Measurements from ENCODE around the gene MPPE1. TPM values are rescaled to one million over a fixed set of nuclear protein-coding genes. Genes with fewer than 3 reads are reported as not detected.

The MPPE1 gene
- total and polyA plus RNA-seq, 4 donors = 41.3 to 71.4 (median 44.0) TPM

DNA sequence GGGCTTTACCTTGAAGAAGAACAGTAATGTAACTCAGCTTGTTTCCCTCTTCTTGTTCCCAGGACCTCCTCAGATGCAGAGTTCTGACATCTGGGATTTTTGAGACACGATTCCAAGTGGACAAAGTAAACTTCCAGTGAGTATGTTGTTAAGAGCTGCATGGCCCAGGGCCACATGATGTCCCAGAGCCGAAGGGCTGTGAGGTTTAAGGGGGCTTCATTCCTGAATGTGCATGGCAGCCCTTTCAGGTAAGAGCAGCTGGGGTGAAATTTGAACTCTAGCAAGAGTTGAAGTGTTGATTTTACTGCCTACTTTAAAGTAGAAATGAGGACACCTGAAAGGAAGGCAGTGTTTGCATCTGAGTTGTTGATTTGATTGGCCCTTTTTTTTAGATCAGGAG is 43.6 kb downstream of the MPPE1 start:
- peaks cover 0 to 9% (median 0%) of the 10 kb centered on the region in 5 donors for H3K4me1 ChIP-seq (ENCODE audit: control insufficient read depth in 5 of 5, insufficient read depth in 5 of 5, low read length in 5 of 5)
- no peaks in the 10 kb centered on the region for H3K9me3 ChIP-seq (ENCODE audit: control insufficient read depth in 4 of 4, insufficient read depth in 3 of 4, low read length in 3 of 4)
- H3K27me3 ChIP-seq (ENCODE audit: control insufficient read depth in 3 of 3, insufficient read depth in 3 of 3, low read length in 2 of 3) = peaks cover 0 to 2% (median 0%) of the 10 kb centered on the region in 3 donors
- TF ChIP-seq, protein P1, sequence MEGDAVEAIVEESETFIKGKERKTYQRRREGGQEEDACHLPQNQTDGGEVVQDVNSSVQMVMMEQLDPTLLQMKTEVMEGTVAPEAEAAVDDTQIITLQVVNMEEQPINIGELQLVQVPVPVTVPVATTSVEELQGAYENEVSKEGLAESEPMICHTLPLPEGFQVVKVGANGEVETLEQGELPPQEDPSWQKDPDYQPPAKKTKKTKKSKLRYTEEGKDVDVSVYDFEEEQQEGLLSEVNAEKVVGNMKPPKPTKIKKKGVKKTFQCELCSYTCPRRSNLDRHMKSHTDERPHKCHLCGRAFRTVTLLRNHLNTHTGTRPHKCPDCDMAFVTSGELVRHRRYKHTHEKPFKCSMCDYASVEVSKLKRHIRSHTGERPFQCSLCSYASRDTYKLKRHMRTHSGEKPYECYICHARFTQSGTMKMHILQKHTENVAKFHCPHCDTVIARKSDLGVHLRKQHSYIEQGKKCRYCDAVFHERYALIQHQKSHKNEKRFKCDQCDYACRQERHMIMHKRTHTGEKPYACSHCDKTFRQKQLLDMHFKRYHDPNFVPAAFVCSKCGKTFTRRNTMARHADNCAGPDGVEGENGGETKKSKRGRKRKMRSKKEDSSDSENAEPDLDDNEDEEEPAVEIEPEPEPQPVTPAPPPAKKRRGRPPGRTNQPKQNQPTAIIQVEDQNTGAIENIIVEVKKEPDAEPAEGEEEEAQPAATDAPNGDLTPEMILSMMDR (IDR thresholded peaks at IDR 0.05; ENCODE audit: control extremely low read depth, extremely low read depth) = no peak
- no peak for ATAC-seq (ENCODE audit: insufficient read depth, low FRiP score)
- no peak overlapping the region for H3K9ac ChIP-seq (ENCODE audit: insufficient read depth in 1 of 2, low read length in 2 of 2)
- peak in 2 of 3 donors; percentile 47 to 51 for DNase-seq
- no peak overlapping the region for H3K4me3 ChIP-seq
- no peaks in the 10 kb centered on the region for H3K36me3 ChIP-seq (ENCODE audit: control insufficient read depth in 4 of 4, insufficient read depth in 4 of 4, low read length in 4 of 4)
- 69 to 70% methylated on average over 2 of the region's 2 CpGs for WGBS, 2 donors
- no peak overlapping the region for H3K27ac ChIP-seq (ENCODE audit: low read depth in 1 of 2, low read length in 1 of 2)

DNA sequence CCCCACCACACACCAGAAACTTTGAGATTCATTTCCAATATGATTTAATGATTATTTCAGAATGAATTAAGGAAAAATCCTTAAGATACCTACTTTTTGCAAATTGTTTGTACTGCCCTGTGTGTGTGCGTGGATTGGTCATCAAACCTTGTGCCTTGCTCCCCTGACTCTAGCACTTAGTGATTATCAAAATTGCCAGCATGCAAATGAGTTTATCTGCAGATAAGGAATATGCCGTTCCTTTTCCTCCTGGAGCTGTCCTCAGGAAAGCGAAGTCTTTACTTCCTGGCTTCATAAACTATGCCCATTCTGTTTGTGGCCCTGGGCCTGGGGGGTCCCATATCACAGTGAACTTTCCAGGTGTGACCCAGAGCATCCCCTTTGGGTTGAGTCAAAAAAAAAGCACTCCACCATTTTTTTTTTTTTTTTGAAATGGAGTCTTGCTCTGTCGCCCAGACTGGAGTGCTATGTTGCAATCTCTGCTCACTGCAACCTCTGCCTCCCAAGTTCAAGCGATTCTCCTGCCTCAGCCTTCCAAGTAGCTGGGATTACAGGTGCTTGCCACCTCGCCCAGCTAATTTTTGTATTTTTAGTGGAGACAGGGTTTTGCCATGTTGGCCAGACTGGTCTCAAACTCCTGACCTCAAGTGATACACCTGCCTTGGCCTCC is 45.5 kb downstream of the MPPE1 start:
- H3K9me3 ChIP-seq (ENCODE audit: control insufficient read depth in 4 of 4, insufficient read depth in 3 of 4, low read length in 3 of 4) = no peaks in the 10 kb centered on the region
- DNase-seq (no peak), ATAC-seq (ENCODE audit: insufficient read depth, low FRiP score) (no peak)
- no peak overlapping the region for H3K9ac ChIP-seq (ENCODE audit: insufficient read depth in 1 of 2, low read length in 2 of 2)
- TF ChIP-seq, protein P1 (IDR thresholded peaks at IDR 0.05; ENCODE audit: control extremely low read depth, extremely low read depth) = no peak
- H3K4me3 ChIP-seq = no peak overlapping the region
- H3K36me3 ChIP-seq (ENCODE audit: control insufficient read depth in 4 of 4, insufficient read depth in 4 of 4, low read length in 4 of 4) = no peaks in the 10 kb centered on the region
- H3K4me1 ChIP-seq (ENCODE audit: control insufficient read depth in 5 of 5, insufficient read depth in 5 of 5, low read length in 5 of 5) = peaks cover 0 to 9% (median 0%) of the 10 kb centered on the region in 5 donors
- whole genome bisulfite sequencing, 2 donors = 68 to 74% methylated on average over 6 of the region's 6 CpGs
- H3K27me3 ChIP-seq (ENCODE audit: control insufficient read depth in 3 of 3, insufficient read depth in 3 of 3, low read length in 2 of 3) = peaks cover 0 to 2% (median 0%) of the 10 kb centered on the region in 3 donors
- no peak overlapping the region for H3K27ac ChIP-seq (ENCODE audit: low read depth in 1 of 2, low read length in 1 of 2)

DNA sequence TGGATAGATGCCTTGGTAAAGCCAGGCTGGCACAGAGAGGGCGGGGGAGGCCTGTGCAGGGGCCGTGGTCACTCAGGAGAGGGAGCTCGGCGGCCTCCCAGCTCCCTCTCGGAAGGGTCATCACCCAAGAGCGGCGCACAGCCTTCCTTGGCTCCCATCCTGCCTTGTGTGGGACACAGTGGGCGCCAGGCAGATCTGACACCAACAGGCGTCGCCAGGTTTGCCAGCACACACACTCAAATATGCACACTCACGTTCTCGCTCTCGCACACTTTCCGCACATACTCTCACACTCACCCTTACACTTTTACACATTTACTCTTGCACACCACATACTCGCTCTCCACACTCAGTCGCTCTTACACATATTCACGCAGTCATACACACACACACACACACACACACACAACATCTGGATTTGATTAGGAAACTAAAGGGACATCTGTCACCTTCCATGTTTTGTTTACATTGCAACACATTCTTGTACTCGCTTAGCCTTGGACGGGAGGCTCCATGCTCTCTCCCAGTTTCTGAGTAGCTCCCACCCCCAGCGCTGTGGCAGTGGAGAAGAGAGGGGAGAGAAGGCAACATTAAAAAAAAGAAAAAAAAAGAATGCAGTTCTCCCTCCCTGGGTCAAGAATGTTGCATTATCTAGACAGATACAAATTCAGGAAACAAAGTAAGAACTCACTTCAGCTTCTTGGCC is 46.4 kb downstream of the MPPE1 start:
- TF ChIP-seq, protein P1 (IDR thresholded peaks at IDR 0.05; ENCODE audit: control extremely low read depth, extremely low read depth) = no peak
- DNase-seq (peak in 2 of 3 donors; percentile 49 to 52), ATAC-seq (ENCODE audit: insufficient read depth, low FRiP score) (no peak)
- H3K27ac ChIP-seq (ENCODE audit: low read depth in 1 of 2, low read length in 1 of 2) = no peak overlapping the region
- no peak overlapping the region for H3K9ac ChIP-seq (ENCODE audit: insufficient read depth in 1 of 2, low read length in 2 of 2)
- no peaks in the 10 kb centered on the region for H3K36me3 ChIP-seq (ENCODE audit: control insufficient read depth in 4 of 4, insufficient read depth in 4 of 4, low read length in 4 of 4)
- H3K4me3 ChIP-seq = no peak overlapping the region
- peaks cover 0 to 9% (median 3%) of the 10 kb centered on the region in 5 donors for H3K4me1 ChIP-seq (ENCODE audit: control insufficient read depth in 5 of 5, insufficient read depth in 5 of 5, low read length in 5 of 5)
- peaks cover 0 to 2% (median 0%) of the 10 kb centered on the region in 3 donors for H3K27me3 ChIP-seq (ENCODE audit: control insufficient read depth in 3 of 3, insufficient read depth in 3 of 3, low read length in 2 of 3)
- H3K9me3 ChIP-seq (ENCODE audit: control insufficient read depth in 4 of 4, insufficient read depth in 3 of 4, low read length in 3 of 4) = no peaks in the 10 kb centered on the region
- WGBS, 2 donors = 83 to 89% methylated on average over 20 of the region's 20 CpGs
